PC-9 (cell line): ENCODE data around the gene GALNT10. TPM values are rescaled to one million over a fixed set of nuclear protein-coding genes. Genes with fewer than 3 reads are reported as not detected.

Experiments
- BruUV-seq: library from RNA; stranded (reverse); fragments of 400-500 nt; replicated peaks from 2 replicates; lab custom pipeline; 2021; lab: Mats Ljungman, UMichigan
- CTCF ChIA-PET: fragments of 300-600 bp; sonication (Branson Sonifier 250); formaldehyde crosslinking; loops from one replicate; lab custom pipeline; 2022; ENCODE audit warnings: antibody characterized with exemption; lab: Charles Lee
- POLR2A ChIA-PET: fragments of 300-600 bp; sonication (Branson Sonifier 250); formaldehyde crosslinking; loops from one replicate; lab custom pipeline; 2022; ENCODE audit warnings: antibody characterized with exemption; ENCODE audit not compliant: unreplicated experiment; lab: Charles Lee
- DNase-seq, 2 experiments: peaks; one replicate each; pipeline versions ENCODE4 v3.0.0 to v3.0.0-alpha.2; 2015 to 2022; ENCODE audit warnings: mixed read lengths in 1 of 2
- H2AFZ ChIP-seq: fragments of 200-600 bp; sonication (generic); 2 replicates; pipeline ENCODE4 v1.8.1; 2017; ENCODE audit warnings: antibody characterized with exemption
- H3F3A ChIP-seq: fragments of 200-600 bp; sonication (generic); 2 replicates; pipeline ENCODE4 v1.8.1; 2017; ENCODE audit warnings: antibody characterized with exemption, mild to moderate bottlenecking, low read depth; ENCODE audit not compliant: insufficient read depth
- H3K27ac ChIP-seq: fragments of 200-600 bp; sonication (generic); 2 replicates; pipeline ENCODE4 v1.6.1; 2016; ENCODE audit warnings: mixed run types
- H3K27me3 ChIP-seq: fragments of 200-600 bp; sonication (generic); 2 replicates; pipeline ENCODE4 v1.6.1; 2016; ENCODE audit warnings: low read depth, mixed run types; ENCODE audit not compliant: insufficient read depth
- H3K36me3 ChIP-seq: fragments of 200-600 bp; sonication (generic); 2 replicates; pipeline ENCODE4 v1.6.1; 2016; ENCODE audit warnings: low read depth, mixed run types
- H3K4me1 ChIP-seq: fragments of 200-600 bp; sonication (generic); replicated peaks from 2 replicates; pipeline ENCODE4 v1.6.1; 2016; ENCODE audit warnings: mixed run types; ENCODE audit not compliant: insufficient read depth
- H3K4me2 ChIP-seq: fragments of 200-600 bp; sonication (generic); 2 replicates; pipeline ENCODE4 v1.6.1; 2017; ENCODE audit warnings: mixed run types
- H3K4me3 ChIP-seq: fragments of 200-600 bp; sonication (generic); 2 replicates; pipeline ENCODE4 v1.6.1; 2016; ENCODE audit warnings: mixed run types
- H3K79me2 ChIP-seq: fragments of 200-600 bp; sonication (generic); 2 replicates; pipeline ENCODE4 v1.6.1; 2017; ENCODE audit warnings: low read depth, mixed run types
- H3K9me2 ChIP-seq: fragments of 200-600 bp; sonication (generic); 2 replicates; pipeline ENCODE4 v1.8.1; 2017; ENCODE audit warnings: mild to moderate bottlenecking; ENCODE audit not compliant: insufficient read depth
- H3K9me3 ChIP-seq: fragments of 200-600 bp; sonication (generic); 2 replicates; pipeline ENCODE4 v1.8.1; 2016; ENCODE audit warnings: low read depth; ENCODE audit not compliant: insufficient read depth
- H4K20me1 ChIP-seq: fragments of 200-600 bp; sonication (generic); 2 replicates; pipeline ENCODE4 v1.8.1; 2017; ENCODE audit not compliant: insufficient read depth
- EZH2 ChIP-seq: fragments of 200-600 bp; sonication (generic); IDR thresholded peaks from 2 replicates; pipeline ENCODE4 v1.8.0; 2017; ENCODE audit warnings: antibody characterized with exemption, low read depth
- intact Hi-C: fragments of 100-400 bp; cut with micrococcal nuclease; formaldehyde crosslinking; loops from one replicate; pipeline ENCODE4 v1.10.0; 2022; ENCODE audit not compliant: unreplicated experiment
- total RNA-seq: library from RNA; stranded (reverse); gene quantifications from 2 replicates; pipeline ENCODE4 v1.2.3, GENCODE V29; 2021
- TF ChIP-seq, protein P1 (sequence below): fragments of 200-600 bp; sonication (generic); conservative IDR thresholded peaks from 2 replicates; pipeline ENCODE4 v1.6.1; 2017; ENCODE audit warnings: mixed run types, antibody characterized with exemption, mild to moderate bottlenecking, moderate library complexity

The GALNT10 gene
- total RNA-seq, 1 experiment from 2014 or later = 101 TPM

- ChIA-PET POLR2A (no interaction called here), CTCF (no interaction called here)
- Histone ChIP-seq H3F3A (0 out of 2 replicates have a peak, but pooled peaks cover 9% of the 10 kb centered on the region), H3K4me1 (no peaks in the 10 kb centered on the region), H3K27me3 (no peaks in the 10 kb centered on the region), H3K79me2 (no peaks in the 10 kb centered on the region), H3K36me3 (peaks cover 10% of the 10 kb centered on the region), H3K4me3 (no peak overlapping the region), H2AFZ (no peak overlapping the region), H3K9me2 (no peaks in the 10 kb centered on the region), H4K20me1 (no peaks in the 10 kb centered on the region), H3K9me3 (no peaks in the 10 kb centered on the region), H3K27ac (no peak overlapping the region), H3K4me2 (no peak overlapping the region)
- no TSS peak for BruUV-seq
- no peak for DNase-seq
- intact Hi-C loops = no loop called here
- no peak for TF ChIP-seq EZH2
- TF ChIP-seq, protein P1, sequence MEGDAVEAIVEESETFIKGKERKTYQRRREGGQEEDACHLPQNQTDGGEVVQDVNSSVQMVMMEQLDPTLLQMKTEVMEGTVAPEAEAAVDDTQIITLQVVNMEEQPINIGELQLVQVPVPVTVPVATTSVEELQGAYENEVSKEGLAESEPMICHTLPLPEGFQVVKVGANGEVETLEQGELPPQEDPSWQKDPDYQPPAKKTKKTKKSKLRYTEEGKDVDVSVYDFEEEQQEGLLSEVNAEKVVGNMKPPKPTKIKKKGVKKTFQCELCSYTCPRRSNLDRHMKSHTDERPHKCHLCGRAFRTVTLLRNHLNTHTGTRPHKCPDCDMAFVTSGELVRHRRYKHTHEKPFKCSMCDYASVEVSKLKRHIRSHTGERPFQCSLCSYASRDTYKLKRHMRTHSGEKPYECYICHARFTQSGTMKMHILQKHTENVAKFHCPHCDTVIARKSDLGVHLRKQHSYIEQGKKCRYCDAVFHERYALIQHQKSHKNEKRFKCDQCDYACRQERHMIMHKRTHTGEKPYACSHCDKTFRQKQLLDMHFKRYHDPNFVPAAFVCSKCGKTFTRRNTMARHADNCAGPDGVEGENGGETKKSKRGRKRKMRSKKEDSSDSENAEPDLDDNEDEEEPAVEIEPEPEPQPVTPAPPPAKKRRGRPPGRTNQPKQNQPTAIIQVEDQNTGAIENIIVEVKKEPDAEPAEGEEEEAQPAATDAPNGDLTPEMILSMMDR = no peak
Observed at GRCh38 chr5:154329519-154330040, 139.0 kb downstream of the GALNT10 start.

DNA sequence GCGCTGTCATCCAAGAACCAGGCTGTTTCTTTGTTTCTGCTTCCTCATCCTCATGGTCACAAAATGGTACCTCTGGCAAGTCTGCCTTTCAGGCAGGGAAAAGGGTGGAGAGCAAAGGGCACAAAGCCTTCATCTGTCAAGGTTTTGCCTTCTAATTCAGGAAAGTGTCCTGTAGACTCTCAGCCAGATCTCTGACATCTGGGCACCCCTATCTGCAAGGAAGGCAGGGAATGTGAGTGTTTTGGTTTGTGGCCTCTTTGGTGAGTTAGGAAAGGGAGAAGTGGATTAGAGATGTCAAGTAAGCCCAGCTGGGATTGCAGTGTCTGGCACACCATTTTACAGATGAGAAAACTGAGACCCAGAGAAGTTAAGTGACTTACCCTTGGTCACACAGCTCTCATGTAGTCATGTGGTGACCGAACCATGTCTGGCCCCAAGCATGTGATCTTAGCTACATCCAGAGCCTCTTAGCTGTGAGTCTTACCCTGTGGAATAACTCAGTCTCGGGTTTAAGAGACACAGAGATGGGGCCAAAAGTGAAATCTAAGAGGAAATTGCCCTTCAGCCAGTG is 139.6 kb downstream of the GALNT10 start:
- POLR2A ChIA-PET = no interaction called here
- no peak overlapping the region for H3K27ac ChIP-seq
- H3K79me2 ChIP-seq = no peaks in the 10 kb centered on the region
- no peak for TF ChIP-seq EZH2
- TF ChIP-seq, protein P1 = no peak
- DNase-seq = no peak
- BruUV-seq = no TSS peak
- H3K4me2 ChIP-seq = no peak overlapping the region
- 0 out of 2 replicates have a peak, but pooled peaks cover 9% of the 10 kb centered on the region for H3F3A ChIP-seq
- no peaks in the 10 kb centered on the region for H3K4me1 ChIP-seq
- no peaks in the 10 kb centered on the region for H3K9me2 ChIP-seq
- H3K9me3 ChIP-seq = no peaks in the 10 kb centered on the region
- no peak overlapping the region for H3K4me3 ChIP-seq
- peaks cover 10% of the 10 kb centered on the region for H3K36me3 ChIP-seq
- H3K27me3 ChIP-seq = no peaks in the 10 kb centered on the region
- H4K20me1 ChIP-seq = no peaks in the 10 kb centered on the region
- CTCF ChIA-PET = no interaction called here
- intact Hi-C loops = no loop called here
- no peak overlapping the region for H2AFZ ChIP-seq

DNA sequence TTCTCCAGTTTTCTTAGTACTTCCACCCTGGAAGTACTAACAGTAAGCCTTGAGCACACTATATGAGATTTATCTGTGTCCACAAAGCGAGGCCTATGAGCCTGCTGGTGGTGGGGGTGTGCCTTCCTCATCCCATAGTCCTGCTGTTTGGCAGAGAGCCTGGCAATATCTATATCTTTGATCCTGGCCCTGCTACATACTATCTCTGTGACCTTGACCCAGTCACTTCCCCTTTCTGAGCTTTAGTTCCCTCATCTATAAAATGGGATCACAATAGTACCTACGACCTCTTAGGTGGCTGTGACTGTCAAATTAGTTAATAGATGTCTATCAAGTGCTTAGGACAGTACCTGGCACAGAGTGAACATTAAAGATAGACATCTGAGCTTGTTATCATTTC is 140.7 kb downstream of the GALNT10 start:
- POLR2A ChIA-PET = no interaction called here
- DNase-seq = no peak
- no peak overlapping the region for H3K4me2 ChIP-seq
- peaks cover 16% of the 10 kb centered on the region for H3K36me3 ChIP-seq
- H3F3A ChIP-seq = 0 out of 2 replicates have a peak, but pooled peaks cover 9% of the 10 kb centered on the region
- H3K27ac ChIP-seq = no peak overlapping the region
- H3K9me2 ChIP-seq = no peaks in the 10 kb centered on the region
- CTCF ChIA-PET = no interaction called here
- H4K20me1 ChIP-seq = no peaks in the 10 kb centered on the region
- BruUV-seq = no TSS peak
- no peaks in the 10 kb centered on the region for H3K79me2 ChIP-seq
- no peak overlapping the region for H3K4me3 ChIP-seq
- H2AFZ ChIP-seq = no peak overlapping the region
- TF ChIP-seq, protein P1 = no peak
- TF ChIP-seq EZH2 = no peak
- H3K9me3 ChIP-seq = no peaks in the 10 kb centered on the region
- H3K27me3 ChIP-seq = no peaks in the 10 kb centered on the region
- no peaks in the 10 kb centered on the region for H3K4me1 ChIP-seq
- intact Hi-C loops = no loop called here
